GM12874 (cell line): ENCODE results near the gene MYL7.

Source experiments
- CTCF ChIP-seq: IDR thresholded peaks from 2 replicates; pipeline ENCODE4 v1.5.1; 2011; ENCODE audit warnings: low read depth, mild to moderate bottlenecking, control low read depth, low read length, moderate library complexity; ENCODE audit not compliant: insufficient read depth

MYL7 gene

GRCh38 chr7:44151956-44152355 is 10.8 kb upstream of the MYL7 start:
- TF ChIP-seq CTCF, result no peak

- no peak for TF ChIP-seq CTCF
These were observed 10.1 kb upstream of the MYL7 start for GRCh38 chr7:44150966-44151941.

- no peak for TF ChIP-seq CTCF
These were observed 9.3 kb upstream of the MYL7 start for GRCh38 chr7:44150466-44150832.

- no peak for TF ChIP-seq CTCF
These were observed 8.7 kb upstream of the MYL7 start for GRCh38 chr7:44149571-44150465.

- TF ChIP-seq CTCF, result no peak
These were observed 7.9 kb upstream of the MYL7 start for GRCh38 chr7:44148961-44149536.

GRCh38 chr7:44148166-44148565 is 7.0 kb upstream of the MYL7 start:
- no peak for TF ChIP-seq CTCF
